M059J (cell line): ENCODE measurements around the gene PRICKLE2. TPM values are rescaled to one million over a fixed set of nuclear protein-coding genes. Genes with fewer than 3 reads are reported as not detected.

Experiments
- DNase-seq: peaks from one replicate; pipeline ENCODE4 v3.0.0-alpha.2; 2012; ENCODE audit warnings: low read depth
- total RNA-seq: library from RNA; depleted of rRNA; stranded (reverse); fragments of >200 nt; shearing (Covaris generic); gene quantifications from 2 replicates; pipeline ENCODE4 v1.2.3, GENCODE V29; 2014

The PRICKLE2 gene
- total RNA-seq, 1 experiment from 2014 or later, result 5.3 TPM

- no peak for DNase-seq
These were observed 150.2 kb downstream of the PRICKLE2 start for GRCh38 chr3:64074895-64075679.

GRCh38 chr3:64074060-64074459 is 151.2 kb downstream of the PRICKLE2 start:
- DNase-seq, result no peak

- no peak for DNase-seq
These were observed 152.0 kb downstream of the PRICKLE2 start for GRCh38 chr3:64073158-64073761.

- DNase-seq, result no peak
These were observed 153.1 kb downstream of the PRICKLE2 start for GRCh38 chr3:64072126-64072525.

DNA sequence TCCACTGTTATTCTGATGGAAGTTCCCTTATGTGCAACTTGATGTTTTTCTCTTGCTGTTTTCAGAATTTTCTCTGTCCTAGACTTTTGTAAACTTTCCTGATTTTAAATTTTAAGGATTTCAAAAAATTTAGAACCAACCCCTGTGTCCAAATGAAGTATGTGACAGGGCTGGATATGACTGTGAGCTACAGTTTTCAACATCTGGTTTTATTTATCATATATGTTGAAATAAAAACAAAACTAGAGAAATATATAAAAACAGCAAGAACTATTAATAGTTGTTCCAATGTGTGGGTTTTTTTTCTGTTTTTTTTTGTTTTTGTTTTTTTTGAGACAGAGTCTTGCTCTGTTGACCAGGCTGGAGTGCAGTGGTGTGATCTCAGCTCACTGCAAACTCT is 154.6 kb downstream of the PRICKLE2 start:
- no peak for DNase-seq

DNA sequence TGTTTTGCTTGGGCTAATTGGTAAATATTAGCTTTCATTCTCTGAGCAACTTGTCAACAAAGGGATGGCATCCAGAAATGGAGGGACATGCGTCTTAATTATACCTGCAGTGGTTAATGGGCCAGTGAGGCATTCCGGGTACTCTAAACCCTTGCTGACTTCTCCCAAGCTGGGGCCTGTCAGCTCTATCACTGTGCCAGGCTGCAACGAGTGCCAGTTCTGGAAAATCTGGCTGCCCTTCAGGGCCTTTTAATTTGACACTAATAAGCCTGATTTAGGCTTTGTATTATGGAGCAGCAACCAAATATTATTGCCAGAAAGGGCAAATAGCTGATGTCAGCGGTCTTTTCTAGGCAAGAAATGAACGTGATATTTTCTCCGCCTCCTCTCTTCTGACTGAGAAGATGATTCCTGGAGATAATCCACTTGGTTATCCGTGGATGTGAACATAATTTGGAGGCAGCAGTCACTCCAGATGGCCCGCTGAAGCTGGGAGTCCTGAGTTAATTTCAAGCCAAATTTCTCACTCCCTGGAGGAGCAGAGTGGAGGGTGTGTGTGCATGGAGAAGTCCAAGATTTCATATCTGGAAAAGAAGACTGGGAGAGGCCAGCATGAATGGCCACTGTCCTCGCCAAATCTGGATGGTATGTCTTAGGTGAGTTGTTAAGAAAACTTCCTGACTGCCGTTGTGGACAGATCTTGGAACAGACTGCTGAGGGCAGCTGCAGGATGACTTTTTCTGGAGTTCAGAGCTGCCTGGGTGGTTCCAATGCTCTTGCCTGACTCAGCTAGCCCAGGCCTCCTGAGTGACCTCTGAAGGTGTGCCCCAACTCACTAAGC is 157.5 kb downstream of the PRICKLE2 start:
- no peak for DNase-seq

- no peak for DNase-seq
These were observed 160.5 kb downstream of the PRICKLE2 start for GRCh38 chr3:64064804-64065203.

- no peak for DNase-seq
These were observed 161.3 kb downstream of the PRICKLE2 start for GRCh38 chr3:64063983-64064438.

- peak; percentile 19 for DNase-seq
These were observed 161.9 kb downstream of the PRICKLE2 start for GRCh38 chr3:64063207-64063982.

GRCh38 chr3:64061628-64062027 is 163.6 kb downstream of the PRICKLE2 start:
- DNase-seq, result no peak

- DNase-seq, result no peak
These were observed 165.6 kb downstream of the PRICKLE2 start for GRCh38 chr3:64059484-64060175.

GRCh38 chr3:64058566-64058965 is 166.7 kb downstream of the PRICKLE2 start:
- DNase-seq, result no peak

GRCh38 chr3:64057231-64057630 is 168.0 kb downstream of the PRICKLE2 start:
- no peak for DNase-seq

DNA sequence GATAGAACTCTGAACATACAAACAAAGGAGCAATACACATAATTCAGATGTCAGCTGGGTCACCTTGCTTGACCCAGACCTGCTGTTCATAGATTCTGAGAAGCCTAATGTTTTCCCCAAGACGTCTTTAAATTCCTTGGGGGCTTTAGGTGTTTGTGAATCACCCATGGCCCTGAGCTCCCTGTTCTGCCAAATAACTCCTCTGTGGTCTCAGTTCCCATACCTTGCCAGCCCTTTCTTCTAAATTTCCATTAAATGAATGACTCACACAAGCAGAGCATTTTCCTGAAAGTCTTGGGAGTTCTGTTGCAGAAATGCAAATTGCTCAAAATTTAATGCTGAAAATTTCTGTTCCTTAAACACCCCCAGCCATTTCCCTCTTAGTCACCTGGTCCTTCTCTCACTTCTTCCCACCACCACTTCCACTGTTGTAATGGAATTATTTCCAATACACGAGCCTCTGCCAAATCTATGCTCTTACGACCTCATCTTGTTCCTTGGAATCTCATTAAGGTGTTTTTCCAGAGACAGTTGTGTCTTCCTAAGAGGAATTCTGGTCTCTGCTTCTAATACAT is 168.6 kb downstream of the PRICKLE2 start:
- peak; percentile 91 for DNase-seq

- no peak for DNase-seq
These were observed 170.2 kb downstream of the PRICKLE2 start for GRCh38 chr3:64055076-64055475.

- DNase-seq, result no peak
These were observed 170.8 kb downstream of the PRICKLE2 start for GRCh38 chr3:64054488-64054887.

- no peak for DNase-seq
These were observed 171.7 kb downstream of the PRICKLE2 start for GRCh38 chr3:64053581-64053980.

GRCh38 chr3:64053117-64053516 is 172.1 kb downstream of the PRICKLE2 start:
- no peak for DNase-seq

DNA sequence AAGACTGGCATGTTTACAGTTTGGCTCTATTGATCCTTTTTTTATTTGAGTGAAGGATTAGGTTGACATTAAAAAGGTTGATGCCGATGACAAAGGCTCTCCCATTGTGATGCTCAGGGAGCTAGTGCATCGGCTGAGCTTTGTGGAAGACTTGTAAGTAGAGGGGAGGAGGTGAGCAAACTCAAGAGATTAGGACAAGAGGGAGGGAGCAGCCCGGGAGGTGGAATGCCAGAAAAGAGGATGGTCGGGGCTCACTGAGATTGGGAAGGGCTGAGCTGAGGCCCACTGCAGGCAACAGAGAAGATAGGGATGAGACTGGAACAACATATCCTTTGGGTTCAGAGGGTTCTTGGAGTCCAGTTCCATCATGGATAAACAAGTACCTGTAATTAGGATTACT is 175.4 kb downstream of the PRICKLE2 start:
- no peak for DNase-seq

GRCh38 chr3:64049136-64049535 is 176.1 kb downstream of the PRICKLE2 start:
- DNase-seq, result peak; percentile 56

DNA sequence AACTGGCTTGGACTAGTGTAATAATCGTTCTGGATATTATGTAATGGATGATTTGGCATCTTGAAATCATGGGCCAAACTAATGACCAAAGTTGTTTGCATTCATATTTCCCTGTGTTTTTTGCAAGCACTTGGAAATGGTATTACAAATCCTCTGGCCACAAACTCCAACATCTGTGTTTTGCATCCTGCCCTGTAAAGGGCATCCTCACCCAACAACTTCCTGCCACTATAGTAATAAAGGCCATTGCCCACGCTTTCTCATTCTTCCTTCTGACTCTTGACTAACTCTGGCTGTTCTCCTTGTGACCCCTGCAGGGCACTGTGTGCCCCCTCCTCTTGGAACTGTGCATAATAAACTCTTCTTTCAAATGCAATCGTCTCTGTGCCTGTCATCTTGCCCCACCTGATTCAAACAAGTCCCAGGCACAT is 176.6 kb downstream of the PRICKLE2 start:
- DNase-seq, result peak; percentile 32
